Endothelial cell (in vitro differentiated cells): ENCODE measurements around the gene OSBPL8. TPM values are rescaled to one million over a fixed set of nuclear protein-coding genes. Genes with fewer than 3 reads are reported as not detected.

Source experiments
- DNase-seq: peaks from one replicate; pipeline ENCODE4 v3.0.0; 2021; ENCODE audit warnings: low spot score
- H3K27ac Mint-ChIP-seq: one replicate; pipeline ENCODE4 v1.8.0; 2021; ENCODE audit warnings: mixed read lengths, inconsistent platforms; ENCODE audit not compliant: unreplicated experiment
- H3K27me3 Mint-ChIP-seq: one replicate; pipeline ENCODE4 v1.8.0; 2021; ENCODE audit warnings: mild to moderate bottlenecking, moderate library complexity, mixed read lengths, inconsistent platforms; ENCODE audit not compliant: unreplicated experiment
- H3K36me3 Mint-ChIP-seq: one replicate; pipeline ENCODE4 v1.8.0; 2021; ENCODE audit warnings: mild to moderate bottlenecking, low read depth, mixed read lengths, inconsistent platforms; ENCODE audit not compliant: unreplicated experiment
- H3K4me1 Mint-ChIP-seq: one replicate; pipeline ENCODE4 v1.8.0; 2021; ENCODE audit warnings: mild to moderate bottlenecking, mixed read lengths, inconsistent platforms; ENCODE audit not compliant: unreplicated experiment
- H3K4me3 Mint-ChIP-seq: one replicate; pipeline ENCODE4 v1.8.0; 2021; ENCODE audit warnings: mild to moderate bottlenecking, mixed read lengths, inconsistent platforms; ENCODE audit not compliant: unreplicated experiment
- H3K9me3 Mint-ChIP-seq: one replicate; pipeline ENCODE4 v1.8.0; 2021; ENCODE audit warnings: mixed read lengths, inconsistent platforms; ENCODE audit not compliant: unreplicated experiment
- total RNA-seq: library from RNA; stranded (reverse); fragmentation: NEBNext Ultra II Directional; extraction: Animal tissue kit (Norgen Biotek cat#: 25700); gene quantifications from one replicate; pipeline ENCODE4 v1.2.1, GENCODE V29; 2021; ENCODE audit not compliant: unreplicated experiment
- TF ChIP-seq, protein P1 (sequence below): fragments of 200-600 bp; sonication (generic); IDR thresholded peaks from one replicate; pipeline ENCODE4 v1.5.0; 2021; ENCODE audit warnings: antibody characterized with exemption; ENCODE audit not compliant: unreplicated experiment

The OSBPL8 gene
- total RNA-seq, 1 donor from 2014 or later: 82.3 TPM

DNA sequence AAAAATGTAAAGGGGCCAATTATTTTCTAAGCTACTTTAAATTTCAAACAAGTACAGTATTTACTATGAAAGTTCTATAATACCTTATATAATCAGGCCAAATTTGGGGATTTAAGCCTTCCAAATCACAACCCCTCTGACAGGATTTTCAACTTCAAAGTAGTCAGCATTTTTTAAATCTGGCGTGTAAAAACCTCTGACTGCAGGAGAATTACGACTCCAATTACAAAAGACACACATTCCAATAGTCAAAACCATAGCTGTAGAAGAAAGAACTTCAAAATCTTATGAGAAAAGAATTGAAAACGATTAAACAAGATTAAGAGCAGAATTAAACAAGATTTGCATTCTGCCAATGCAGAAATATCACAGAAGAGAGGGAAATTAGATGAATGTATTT lies 12.7 kb downstream of the OSBPL8 start:
- Mint-ChIP-seq H3K4me1 (peaks cover 33% of the 10 kb centered on the region), H3K27ac (peak overlapping the region; percentile 7), H3K27me3 (peaks cover 2% of the 10 kb centered on the region), H3K9me3 (no peaks in the 10 kb centered on the region), H3K4me3 (no peak overlapping the region), H3K36me3 (no peaks in the 10 kb centered on the region)
- no peak for DNase-seq
- TF ChIP-seq, protein P1, sequence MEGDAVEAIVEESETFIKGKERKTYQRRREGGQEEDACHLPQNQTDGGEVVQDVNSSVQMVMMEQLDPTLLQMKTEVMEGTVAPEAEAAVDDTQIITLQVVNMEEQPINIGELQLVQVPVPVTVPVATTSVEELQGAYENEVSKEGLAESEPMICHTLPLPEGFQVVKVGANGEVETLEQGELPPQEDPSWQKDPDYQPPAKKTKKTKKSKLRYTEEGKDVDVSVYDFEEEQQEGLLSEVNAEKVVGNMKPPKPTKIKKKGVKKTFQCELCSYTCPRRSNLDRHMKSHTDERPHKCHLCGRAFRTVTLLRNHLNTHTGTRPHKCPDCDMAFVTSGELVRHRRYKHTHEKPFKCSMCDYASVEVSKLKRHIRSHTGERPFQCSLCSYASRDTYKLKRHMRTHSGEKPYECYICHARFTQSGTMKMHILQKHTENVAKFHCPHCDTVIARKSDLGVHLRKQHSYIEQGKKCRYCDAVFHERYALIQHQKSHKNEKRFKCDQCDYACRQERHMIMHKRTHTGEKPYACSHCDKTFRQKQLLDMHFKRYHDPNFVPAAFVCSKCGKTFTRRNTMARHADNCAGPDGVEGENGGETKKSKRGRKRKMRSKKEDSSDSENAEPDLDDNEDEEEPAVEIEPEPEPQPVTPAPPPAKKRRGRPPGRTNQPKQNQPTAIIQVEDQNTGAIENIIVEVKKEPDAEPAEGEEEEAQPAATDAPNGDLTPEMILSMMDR: no peak

DNA sequence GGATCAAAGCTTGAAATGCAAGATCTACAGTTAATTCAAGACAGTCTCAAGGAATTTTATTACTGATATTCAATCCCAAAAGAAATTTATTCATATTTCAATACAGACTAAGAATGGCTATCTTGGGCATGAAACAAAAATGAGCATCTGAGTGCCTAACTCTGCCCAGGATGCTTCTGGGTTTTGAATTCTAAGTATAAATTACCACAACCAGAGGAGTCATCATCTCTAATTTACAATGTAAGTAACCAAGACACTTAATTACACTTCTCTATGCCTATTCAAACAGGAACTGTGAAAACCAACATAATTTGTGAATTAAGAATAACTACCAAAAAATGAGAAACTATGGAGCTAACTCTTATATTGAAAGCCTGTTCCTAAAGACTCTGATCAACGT lies 14.1 kb downstream of the OSBPL8 start:
- Mint-ChIP-seq H3K27me3 (peaks cover 2% of the 10 kb centered on the region), H3K4me1 (peaks cover 30% of the 10 kb centered on the region), H3K9me3 (no peaks in the 10 kb centered on the region), H3K27ac (no peak overlapping the region), H3K4me3 (no peak overlapping the region), H3K36me3 (no peaks in the 10 kb centered on the region)
- DNase-seq: no peak
- TF ChIP-seq, protein P1: no peak

DNA sequence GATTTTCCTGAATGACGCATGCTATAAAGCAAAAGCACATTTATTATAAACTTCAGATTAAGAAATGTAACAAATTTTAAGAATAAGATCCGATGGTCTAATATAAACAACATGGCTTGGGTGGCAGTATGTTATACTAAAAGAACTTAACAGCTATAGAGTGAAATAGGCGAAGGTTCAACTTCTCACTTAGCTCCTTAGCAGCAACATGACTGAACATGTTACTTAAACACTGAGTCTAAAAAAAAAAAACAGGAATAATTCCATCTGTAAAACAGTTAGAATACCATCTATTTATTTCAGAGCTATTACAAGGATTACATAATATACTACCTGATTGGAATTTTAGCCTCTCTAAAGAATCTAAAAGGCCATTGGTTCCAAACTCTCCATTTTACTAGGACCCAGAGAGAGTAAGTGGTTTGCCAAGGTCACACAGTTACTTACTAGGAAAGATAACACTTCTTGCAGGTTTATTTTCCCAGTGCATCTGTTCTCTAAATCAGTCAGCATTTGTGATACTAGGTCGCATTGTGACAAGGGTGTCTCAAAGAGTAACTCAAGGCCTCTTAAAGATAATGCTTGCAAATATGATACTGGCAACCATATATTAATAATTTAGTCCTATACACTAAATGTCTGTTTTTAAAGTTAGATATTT lies 14.8 kb downstream of the OSBPL8 start:
- Mint-ChIP-seq H3K4me3 (no peak overlapping the region), H3K27me3 (peaks cover 2% of the 10 kb centered on the region), H3K9me3 (no peaks in the 10 kb centered on the region), H3K36me3 (no peaks in the 10 kb centered on the region), H3K27ac (no peak overlapping the region), H3K4me1 (peaks cover 32% of the 10 kb centered on the region)
- no peak for DNase-seq
- TF ChIP-seq, protein P1: no peak

DNA sequence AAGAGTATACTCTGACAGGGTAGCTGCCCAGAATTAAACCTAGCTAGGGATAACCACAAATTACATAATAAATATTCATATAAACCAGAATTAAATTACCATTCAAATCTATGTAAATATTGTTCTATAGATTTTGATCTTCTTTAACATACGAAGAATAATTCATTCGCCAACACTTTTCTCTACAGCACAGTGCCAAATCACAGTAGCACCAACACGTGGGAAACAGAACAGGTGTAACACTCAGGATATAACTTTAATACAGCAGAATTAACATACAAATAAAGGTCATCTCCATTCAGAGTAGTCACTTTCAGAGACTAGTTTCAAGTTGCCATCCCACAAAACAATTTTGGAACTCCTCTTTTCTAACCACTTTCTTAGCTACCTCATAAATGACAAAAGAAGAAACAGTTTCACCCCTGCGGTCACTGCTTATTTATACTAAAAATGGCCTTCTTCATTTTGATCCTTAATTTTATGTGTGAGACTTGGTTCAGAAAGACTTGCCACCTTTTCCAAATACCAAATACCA lies 15.7 kb downstream of the OSBPL8 start:
- H3K4me3 Mint-ChIP-seq: no peak overlapping the region
- no peaks in the 10 kb centered on the region for H3K9me3 Mint-ChIP-seq
- no peak for DNase-seq
- no peak overlapping the region for H3K27ac Mint-ChIP-seq
- H3K4me1 Mint-ChIP-seq: peaks cover 30% of the 10 kb centered on the region
- H3K27me3 Mint-ChIP-seq: peaks cover 2% of the 10 kb centered on the region
- TF ChIP-seq, protein P1: no peak
- no peaks in the 10 kb centered on the region for H3K36me3 Mint-ChIP-seq

DNA sequence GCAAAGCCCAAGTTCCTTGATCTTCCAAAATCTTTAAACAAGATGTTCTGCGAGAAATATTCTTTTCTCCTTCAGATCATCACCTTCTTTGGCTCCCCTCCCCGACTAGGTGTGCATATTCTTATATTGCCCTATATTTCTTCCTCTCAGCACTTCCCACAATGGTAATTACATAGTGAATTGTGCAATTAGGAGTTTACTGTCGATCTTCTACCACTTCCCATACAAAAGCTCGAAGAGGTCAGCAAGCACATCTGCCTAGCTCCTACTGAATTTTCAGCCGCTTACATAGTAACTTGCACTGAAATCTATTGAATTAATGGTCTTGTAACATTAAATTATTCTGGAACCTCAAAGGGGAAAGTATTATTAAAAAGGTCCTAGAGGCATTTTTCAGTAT lies 16.7 kb downstream of the OSBPL8 start:
- Mint-ChIP-seq H3K27ac (no peak overlapping the region), H3K9me3 (no peaks in the 10 kb centered on the region), H3K4me3 (no peak overlapping the region), H3K27me3 (peaks cover 2% of the 10 kb centered on the region), H3K4me1 (peaks cover 21% of the 10 kb centered on the region), H3K36me3 (no peaks in the 10 kb centered on the region)
- no peak for DNase-seq
- TF ChIP-seq, protein P1: no peak
